Measurements from ENCODE around the gene GNAT2.

Gene GNAT2

GRCh38 chr1:109557520-109557919, 61.9 kb downstream of the GNAT2 start:
- no peak for DNase-seq (ENCODE audit: low spot score)

- DNase-seq (ENCODE audit: low spot score): no peak
Measured at GRCh38 chr1:109556563-109556962, 62.9 kb downstream of the GNAT2 start.
